DND-41 (cell line): Measurements from ENCODE around the gene PAK4.

ENCODE experiments used
- ATAC-seq: fragments of 200-7000 bp; cut with Tn5 transposase; 3 replicates; pipeline ENCODE4 v1.9.1; 2021; ENCODE audit warnings: low read depth; ENCODE audit not compliant: insufficient read depth
- DNase-seq: peaks from one replicate; pipeline ENCODE4 v3.0.0-alpha.2; 2020
- H2AFZ ChIP-seq: 2 replicates; pipeline ENCODE4 v1.6.0; 2012; ENCODE audit warnings: low read depth, low read length
- H3K27ac ChIP-seq: 2 replicates; pipeline ENCODE4 v1.5.1; 2012; ENCODE audit warnings: low read length, inconsistent platforms
- H3K27me3 ChIP-seq: fragments of 200-600 bp; sonication (generic); 2 replicates; pipeline ENCODE4 v1.6.0; 2012; ENCODE audit warnings: low read length, mild to moderate bottlenecking, inconsistent platforms; ENCODE audit not compliant: insufficient read depth, poor library complexity
- H3K36me3 ChIP-seq: 2 replicates; pipeline ENCODE4 v1.5.1; 2012; ENCODE audit warnings: low read length, inconsistent platforms; ENCODE audit not compliant: insufficient read depth
- H3K4me1 ChIP-seq: 2 replicates; pipeline ENCODE4 v1.5.1; 2012; ENCODE audit warnings: mild to moderate bottlenecking, low read length; ENCODE audit not compliant: insufficient read depth
- H3K4me2 ChIP-seq: 2 replicates; pipeline ENCODE4 v1.6.0; 2012; ENCODE audit warnings: mild to moderate bottlenecking, moderate library complexity, low read length, inconsistent platforms; ENCODE audit not compliant: insufficient read depth
- H3K4me3 ChIP-seq, 2 experiments: fragments of 200-600 bp in 1 of 2; shearing (Covaris generic) in 1 of 2; 2 replicates each; pipeline ENCODE4 v1.5.1; 2012 to 2016; ENCODE audit warnings: inconsistent platforms in 2 of 2, low read length in 2 of 2, mild to moderate bottlenecking in 2 of 2, low read depth in 1 of 2, moderate library complexity in 1 of 2
- H3K79me2 ChIP-seq: 2 replicates; pipeline ENCODE4 v1.6.0; 2012; ENCODE audit warnings: low read length, inconsistent platforms; ENCODE audit not compliant: insufficient read depth
- H3K9ac ChIP-seq: 2 replicates; pipeline ENCODE4 v1.6.0; 2012; ENCODE audit warnings: low read depth, mild to moderate bottlenecking, inconsistent platforms, low read length, moderate library complexity
- H3K9me3 ChIP-seq: 2 replicates; pipeline ENCODE4 v1.5.1; 2012; ENCODE audit warnings: low read length, moderate library complexity, mild to moderate bottlenecking, inconsistent platforms; ENCODE audit not compliant: insufficient read depth, severe bottlenecking
- H4K20me1 ChIP-seq: 2 replicates; pipeline ENCODE4 v1.6.0; 2012; ENCODE audit warnings: low read length; ENCODE audit not compliant: insufficient read depth
- CTCF ChIP-seq: IDR thresholded peaks from 2 replicates; pipeline ENCODE4 v1.5.1; 2012; ENCODE audit warnings: borderline replicate concordance, low read length, moderate library complexity, mild to moderate bottlenecking; ENCODE audit not compliant: poor library complexity, severe bottlenecking; ENCODE audit errors: extremely low read depth
- EZH2 ChIP-seq: IDR thresholded peaks from 3 replicates; pipeline ENCODE4 v1.6.1; 2012; ENCODE audit warnings: borderline replicate concordance, low read depth, mild to moderate bottlenecking, moderate library complexity, low read length, inconsistent platforms; ENCODE audit not compliant: severe bottlenecking

PAK4 gene

GRCh38 chr19:39179754-39180153, 54.2 kb downstream of the PAK4 start:
- no peak for TF ChIP-seq CTCF
- no peak for TF ChIP-seq EZH2
- Histone ChIP-seq H3K4me2 (no peak overlapping the region), H3K79me2 (no peaks in the 10 kb centered on the region), H3K36me3 (peaks cover 37% of the 10 kb centered on the region), H3K9me3 (no peaks in the 10 kb centered on the region), H3K4me3 (no peak overlapping the region), H3K27ac (no peak overlapping the region), H3K9ac (no peak overlapping the region), H3K27me3 (no peaks in the 10 kb centered on the region), H4K20me1 (no peaks in the 10 kb centered on the region), H2AFZ (no peak overlapping the region), H3K4me1 (no peaks in the 10 kb centered on the region)
- DNase-seq (no peak), ATAC-seq (no peak)

GRCh38 chr19:39180749-39181148, 55.2 kb downstream of the PAK4 start:
- Histone ChIP-seq H3K9me3 (no peaks in the 10 kb centered on the region), H3K4me2 (no peak overlapping the region), H3K27ac (no peak overlapping the region), H3K4me3 (no peak overlapping the region), H3K36me3 (peaks cover 29% of the 10 kb centered on the region), H3K79me2 (no peaks in the 10 kb centered on the region), H3K27me3 (no peaks in the 10 kb centered on the region), H2AFZ (no peak overlapping the region), H3K4me1 (no peaks in the 10 kb centered on the region), H3K9ac (no peak overlapping the region), H4K20me1 (no peaks in the 10 kb centered on the region)
- TF ChIP-seq EZH2: no peak
- TF ChIP-seq CTCF: no peak
- DNase-seq: no peak
- no peak for ATAC-seq

- no peak for ATAC-seq
- no peak overlapping the region for H3K4me2 ChIP-seq
- no peaks in the 10 kb centered on the region for H3K27me3 ChIP-seq
- no peak for DNase-seq
- H3K79me2 ChIP-seq: no peaks in the 10 kb centered on the region
- H3K4me3 ChIP-seq: no peak overlapping the region
- no peaks in the 10 kb centered on the region for H4K20me1 ChIP-seq
- no peaks in the 10 kb centered on the region for H3K4me1 ChIP-seq
- H3K9ac ChIP-seq: no peak overlapping the region
- H2AFZ ChIP-seq: no peak overlapping the region
- TF ChIP-seq CTCF (no peak), EZH2 (no peak)
- H3K27ac ChIP-seq: no peak overlapping the region
- peaks cover 21% of the 10 kb centered on the region for H3K36me3 ChIP-seq
- no peaks in the 10 kb centered on the region for H3K9me3 ChIP-seq
These were observed 56.1 kb downstream of the PAK4 start for GRCh38 chr19:39181500-39182173.
